DND-41 (cell line): ENCODE results near the gene GREM2.

Experiments
- CTCF ChIP-seq: IDR thresholded peaks from 2 replicates; pipeline ENCODE4 v1.5.1; 2012; ENCODE audit warnings: borderline replicate concordance, low read length, moderate library complexity, mild to moderate bottlenecking; ENCODE audit not compliant: poor library complexity, severe bottlenecking; ENCODE audit errors: extremely low read depth
- EZH2 ChIP-seq: IDR thresholded peaks from 3 replicates; pipeline ENCODE4 v1.6.1; 2012; ENCODE audit warnings: borderline replicate concordance, low read depth, mild to moderate bottlenecking, moderate library complexity, low read length, inconsistent platforms; ENCODE audit not compliant: severe bottlenecking

- no peak for TF ChIP-seq CTCF
- TF ChIP-seq EZH2 = no peak
Observed at GRCh38 chr1:240462766-240463395, 149.1 kb downstream of the GREM2 start.
